NCI-H2107 treated with DMSO at 0.1 percent for 48 hours (cell line): ENCODE data around the gene SHCBP1L.

Source experiments
- DNase-seq: peaks from one replicate; lab custom pipeline; 2025; ENCODE audit not compliant: unreplicated experiment; lab: John Stamatoyannopoulos, UW

Gene SHCBP1L

DNA sequence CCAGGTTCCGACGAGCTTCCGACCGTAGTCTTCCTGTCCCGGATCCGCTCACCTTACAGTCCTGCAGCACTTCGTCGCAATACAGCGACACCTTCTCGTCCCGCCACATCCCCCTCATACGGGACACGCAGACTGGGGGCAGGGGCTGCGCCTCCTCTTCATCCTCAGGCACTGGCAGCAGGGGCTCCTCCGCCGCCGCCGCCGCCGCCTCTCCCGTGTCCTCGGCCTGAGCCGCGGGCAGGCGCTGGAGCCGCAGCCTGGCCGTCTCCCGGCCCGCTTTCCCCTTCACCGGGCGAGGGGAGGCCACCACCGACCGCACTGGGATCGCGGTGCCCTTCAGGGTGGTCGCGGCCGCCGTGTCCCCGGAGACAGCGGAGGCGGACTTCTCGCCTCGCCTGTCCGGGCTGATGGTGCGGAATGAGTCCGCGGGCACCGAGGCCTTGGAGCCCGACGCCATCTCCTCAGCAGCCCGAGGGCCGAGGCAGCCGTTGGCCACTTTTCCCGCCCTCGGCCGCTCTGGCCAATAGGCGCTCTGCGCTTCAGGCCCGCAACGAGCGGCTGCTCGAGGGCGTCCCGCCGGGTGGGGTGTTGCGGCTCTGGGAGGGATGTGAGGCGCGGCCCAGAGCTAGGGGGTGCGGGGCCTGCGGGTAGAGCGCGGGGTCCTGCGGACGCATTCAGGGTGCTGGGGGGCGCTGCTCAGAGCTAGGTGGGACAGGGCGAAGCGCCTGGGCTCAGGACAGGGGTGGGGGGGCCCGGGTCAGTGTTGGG is at the start of gene SHCBP1L:
Gene SHCBP1L (minus strand): TSS at position 490 of the 768 bp plus-strand sequence. CDS start 33 bp downstream, at position 457.
- DNase-seq: no peak

DNA sequence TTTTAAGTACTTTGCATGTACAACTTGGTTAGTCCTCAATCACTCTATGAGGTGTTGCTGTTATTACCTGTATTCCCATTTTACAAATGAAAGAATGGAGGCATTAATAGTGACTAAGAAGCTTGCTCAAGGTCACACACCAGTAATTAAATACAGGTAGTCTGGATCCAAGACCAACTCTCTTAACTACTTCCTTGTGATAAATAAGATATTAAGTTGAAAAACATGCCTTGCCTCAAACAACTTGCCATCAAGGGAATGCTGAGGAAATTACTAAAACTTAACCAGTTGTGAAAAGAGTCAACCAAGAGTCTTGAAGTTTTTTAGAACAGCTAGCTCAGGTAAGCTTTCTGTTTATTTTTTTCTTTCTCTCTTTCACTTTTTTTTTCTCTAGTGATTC is 49.3 kb upstream of the SHCBP1L start:
- DNase-seq: no peak

DNA sequence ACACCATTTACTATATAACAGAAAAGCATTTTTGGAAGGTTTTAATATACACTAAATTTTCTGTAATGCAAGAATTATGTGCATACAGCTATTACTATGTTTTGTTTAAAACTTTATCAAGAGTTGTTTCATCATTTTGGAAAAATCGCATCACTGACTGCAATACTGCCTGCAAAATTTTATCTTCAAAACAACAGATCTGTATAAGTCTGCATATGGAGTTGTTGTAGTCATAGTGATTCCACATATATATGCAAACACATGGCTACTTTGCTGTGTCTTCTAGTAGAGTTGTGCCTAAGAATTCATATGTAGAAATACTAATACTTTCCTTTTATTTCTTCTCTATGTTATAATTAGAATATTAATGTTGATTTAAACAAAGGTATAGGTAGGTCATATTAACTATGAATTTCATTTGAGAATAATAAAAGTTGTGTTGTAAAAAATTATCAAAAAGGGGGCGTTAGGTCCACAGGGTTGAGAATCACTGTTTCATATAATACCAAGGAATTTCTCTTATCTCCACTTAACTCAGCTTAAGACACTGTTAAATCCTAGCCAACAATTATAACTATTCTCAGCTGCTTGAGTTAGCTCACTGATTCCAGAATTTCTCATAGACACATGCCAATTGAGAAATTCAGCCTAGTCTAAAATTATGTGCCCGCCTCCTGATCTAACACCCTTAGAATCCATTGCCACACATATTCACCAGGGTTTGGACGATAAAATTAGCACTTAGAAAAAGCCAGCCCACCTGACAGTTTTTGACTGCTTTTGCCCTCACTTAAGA is 47.4 kb upstream of the SHCBP1L start:
- no peak for DNase-seq

DNA sequence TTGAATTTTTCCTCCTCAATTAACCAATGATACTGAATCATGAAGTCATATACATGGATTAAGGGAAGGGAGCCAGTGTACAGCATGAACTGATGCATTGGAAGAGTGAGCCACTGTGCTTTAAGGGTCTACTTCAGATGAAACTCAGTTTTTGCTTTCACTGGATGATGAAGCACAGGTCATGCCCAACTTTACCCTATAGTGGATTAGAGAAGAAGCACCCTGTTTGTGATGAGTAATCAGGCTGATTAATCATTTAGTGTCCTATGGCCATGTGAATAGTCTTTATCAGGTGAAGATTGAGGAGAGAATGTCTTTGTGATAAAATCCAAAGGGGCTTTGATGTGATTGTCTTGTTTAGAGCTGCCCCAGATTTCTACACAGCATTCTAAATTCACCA is 45.5 kb upstream of the SHCBP1L start:
- DNase-seq: no peak

DNA sequence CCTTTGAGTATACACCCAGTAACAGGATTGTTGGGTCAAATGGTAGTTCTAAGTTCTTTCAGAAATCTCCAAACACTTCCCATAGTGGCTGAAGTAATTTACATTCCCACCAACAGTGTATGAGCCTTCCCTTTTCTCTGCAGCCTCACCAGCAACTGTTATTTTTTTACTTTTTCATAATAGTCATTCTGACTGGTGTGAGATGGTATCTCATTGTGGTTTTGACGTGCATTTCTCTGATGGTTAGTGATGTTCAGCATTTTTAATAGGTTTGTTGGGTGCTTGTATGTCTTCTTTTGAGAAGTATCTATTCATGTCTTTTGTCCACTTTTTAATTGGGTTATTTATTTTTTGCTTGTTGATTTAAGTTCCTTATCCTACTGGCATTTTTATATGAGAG is 43.9 kb upstream of the SHCBP1L start:
- no peak for DNase-seq

DNA sequence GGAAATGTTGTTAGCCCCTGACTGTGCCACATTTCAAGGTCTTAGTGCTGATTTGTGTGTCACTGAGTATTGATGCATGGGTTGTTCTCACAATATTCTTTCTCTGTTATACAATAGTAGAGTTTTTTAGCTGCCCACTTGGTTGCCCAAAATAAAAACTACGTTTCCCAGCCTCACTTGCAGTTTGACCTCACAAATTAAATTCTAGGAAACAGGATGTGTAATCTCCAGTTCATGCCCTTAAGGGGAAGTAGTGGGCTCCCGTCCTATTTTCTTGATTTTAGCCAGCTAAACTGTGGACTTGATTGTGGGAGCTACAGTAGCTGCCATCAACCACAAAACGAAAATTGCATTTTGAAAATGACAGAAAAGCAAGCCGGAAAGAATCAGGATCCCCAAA is 42.9 kb upstream of the SHCBP1L start:
- no peak for DNase-seq

DNA sequence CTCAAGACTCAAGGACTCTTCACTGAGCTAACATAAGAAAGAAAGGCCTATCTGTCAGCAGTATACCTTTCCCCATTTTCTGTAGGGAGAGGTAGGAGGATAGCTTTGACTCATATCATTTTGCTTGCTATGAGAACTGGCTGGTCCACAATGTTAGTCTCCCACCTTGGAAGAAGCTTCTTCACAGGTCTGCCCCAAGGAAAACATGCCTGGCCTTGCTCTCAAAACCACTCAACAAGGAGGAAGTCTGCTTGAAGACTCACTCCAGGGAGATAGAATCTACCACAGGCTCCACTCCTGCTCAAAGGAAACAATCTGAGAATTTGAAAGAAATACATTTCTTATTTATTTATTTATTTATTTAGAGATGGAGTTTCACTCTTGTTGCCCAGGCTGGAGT is 40.8 kb upstream of the SHCBP1L start:
- no peak for DNase-seq

DNA sequence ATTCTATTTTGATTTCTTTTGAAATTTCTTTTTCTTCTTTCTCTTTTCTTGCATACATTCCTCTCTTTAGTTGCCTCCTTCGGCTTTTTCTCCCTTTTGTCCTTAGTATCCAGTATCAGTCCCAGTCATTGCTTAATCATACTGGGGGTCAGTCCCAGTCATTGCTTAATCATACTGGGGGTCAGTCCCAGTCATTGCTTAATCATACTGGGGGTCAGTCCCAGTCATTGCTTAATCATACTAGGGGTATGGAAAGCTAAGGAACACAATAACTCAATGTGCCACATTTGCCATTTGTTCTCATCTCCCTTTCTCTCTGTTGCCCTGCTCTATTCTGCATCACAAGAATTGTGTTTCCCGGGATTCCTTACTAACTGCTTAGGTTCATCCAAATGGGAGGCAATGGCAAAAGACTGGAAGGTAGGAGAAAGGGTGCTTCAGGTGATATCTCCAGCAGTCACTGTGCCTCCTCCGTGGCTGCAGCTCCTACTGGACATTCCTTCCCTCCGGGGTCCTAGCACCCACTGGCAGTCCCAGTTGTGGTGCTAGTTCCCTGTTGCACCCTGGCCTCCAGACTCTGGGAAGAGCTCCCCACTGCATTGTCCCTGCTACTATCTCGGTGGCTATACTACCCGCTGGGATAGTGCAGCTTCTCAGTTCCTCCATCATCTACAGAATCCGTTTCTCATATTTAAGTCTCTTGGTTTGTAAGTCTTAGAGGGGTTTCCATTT is 37.6 kb upstream of the SHCBP1L start:
- DNase-seq: no peak

DNA sequence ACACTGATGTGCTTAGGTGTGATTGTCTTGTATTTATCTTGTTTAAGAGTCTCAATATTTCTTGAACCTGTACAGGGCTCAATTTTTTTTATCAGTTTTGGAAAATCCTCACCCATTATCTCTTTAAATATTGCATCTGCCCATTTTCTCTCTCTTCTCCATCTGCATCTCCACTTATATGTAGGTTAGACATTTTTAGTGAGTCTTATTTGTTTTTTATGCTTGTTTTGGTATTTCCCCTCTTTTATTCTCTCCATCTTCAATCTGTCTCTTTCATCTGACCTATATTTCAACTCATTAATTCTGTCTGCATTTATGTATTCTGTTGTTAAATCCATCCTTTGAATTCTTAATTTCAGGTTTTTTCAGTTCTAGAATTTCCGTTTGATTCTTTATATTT is 32.9 kb upstream of the SHCBP1L start:
- no peak for DNase-seq

DNA sequence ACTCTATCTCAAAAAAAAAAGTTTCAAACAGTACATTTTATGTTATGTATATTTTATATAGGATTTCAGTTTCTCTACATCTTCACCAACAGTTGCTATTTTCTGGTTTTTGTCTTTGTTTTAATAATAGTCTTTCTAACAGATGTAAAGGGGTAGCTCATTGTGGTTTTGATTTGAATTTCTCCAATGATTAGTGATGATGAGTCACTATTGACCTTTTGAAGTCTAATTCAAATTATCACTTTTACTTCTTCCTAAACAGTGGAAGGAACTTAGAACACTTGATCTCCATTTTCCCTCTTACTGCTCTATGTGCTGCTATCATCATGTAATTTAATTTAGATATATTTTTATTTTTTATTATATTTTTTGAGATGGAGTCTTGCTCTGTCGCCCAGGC is 31.7 kb upstream of the SHCBP1L start:
- DNase-seq: no peak

DNA sequence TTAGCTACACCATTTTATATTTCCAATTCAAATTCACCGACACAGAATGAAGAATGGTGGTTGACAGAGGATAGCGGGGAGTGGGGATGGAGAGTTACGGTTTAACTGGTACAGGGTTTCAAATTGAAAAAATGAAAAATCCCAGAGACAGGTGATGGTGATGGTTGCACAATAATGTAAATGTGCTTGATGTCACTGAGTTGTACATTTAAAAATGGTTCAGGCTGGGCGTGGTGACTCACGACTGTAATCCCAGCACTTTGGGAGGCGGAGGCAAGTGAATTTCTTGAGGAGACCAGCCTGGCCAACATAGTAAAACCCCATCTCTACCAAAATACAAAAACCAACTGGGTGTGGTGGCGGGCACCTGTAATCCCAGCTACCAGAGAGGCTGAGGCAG is 31.2 kb upstream of the SHCBP1L start:
- no peak for DNase-seq

DNA sequence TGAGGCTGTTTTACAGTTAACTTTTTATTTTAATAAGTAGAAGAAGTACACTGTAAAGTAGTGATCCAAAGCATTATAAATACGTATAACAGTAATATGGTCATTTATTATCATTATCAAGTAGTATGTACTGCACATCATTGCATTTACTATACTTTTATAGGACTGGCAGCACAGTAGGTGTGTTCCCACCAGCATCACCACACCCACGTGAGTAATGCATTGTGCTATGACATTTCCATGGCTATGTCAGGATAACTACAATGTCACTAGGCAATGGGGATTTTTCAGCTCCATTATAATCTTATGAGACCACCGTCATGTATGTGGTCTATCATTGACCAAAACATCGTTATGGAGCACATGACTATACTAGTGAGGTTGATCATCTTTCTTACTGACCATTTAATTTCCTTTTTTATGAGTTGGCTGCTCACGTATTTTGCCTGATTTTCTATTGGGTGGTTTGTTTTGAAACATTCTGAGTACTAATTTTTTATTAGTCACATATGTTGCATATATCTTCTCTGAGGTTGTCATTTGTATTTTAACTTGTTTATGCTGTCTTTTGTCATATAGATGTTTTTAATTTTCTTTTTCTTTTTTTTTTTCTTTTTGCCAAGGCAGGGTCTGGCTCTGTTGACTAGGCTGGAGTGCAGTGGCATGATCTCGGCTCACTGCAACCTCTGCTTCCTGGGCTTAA is 25.3 kb upstream of the SHCBP1L start:
- DNase-seq: no peak

DNA sequence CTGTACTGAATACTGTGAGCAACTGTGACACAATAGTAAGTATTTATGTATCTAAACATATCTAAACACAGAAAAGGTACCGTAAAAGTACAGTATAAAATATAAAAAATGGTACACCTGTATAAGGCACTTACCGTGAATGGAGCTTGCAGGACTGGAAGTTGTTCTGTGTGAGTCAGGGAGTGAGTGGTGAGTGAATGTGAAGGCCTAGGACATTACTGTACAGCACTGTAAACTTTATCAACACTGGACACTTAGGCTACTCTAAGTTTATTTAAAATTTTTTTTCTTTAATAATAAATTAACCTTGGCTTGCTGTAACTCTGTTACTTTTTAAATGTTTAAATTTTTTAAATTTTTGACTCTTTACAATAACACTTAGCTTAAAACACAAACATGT is 24.5 kb upstream of the SHCBP1L start:
- DNase-seq: no peak

DNA sequence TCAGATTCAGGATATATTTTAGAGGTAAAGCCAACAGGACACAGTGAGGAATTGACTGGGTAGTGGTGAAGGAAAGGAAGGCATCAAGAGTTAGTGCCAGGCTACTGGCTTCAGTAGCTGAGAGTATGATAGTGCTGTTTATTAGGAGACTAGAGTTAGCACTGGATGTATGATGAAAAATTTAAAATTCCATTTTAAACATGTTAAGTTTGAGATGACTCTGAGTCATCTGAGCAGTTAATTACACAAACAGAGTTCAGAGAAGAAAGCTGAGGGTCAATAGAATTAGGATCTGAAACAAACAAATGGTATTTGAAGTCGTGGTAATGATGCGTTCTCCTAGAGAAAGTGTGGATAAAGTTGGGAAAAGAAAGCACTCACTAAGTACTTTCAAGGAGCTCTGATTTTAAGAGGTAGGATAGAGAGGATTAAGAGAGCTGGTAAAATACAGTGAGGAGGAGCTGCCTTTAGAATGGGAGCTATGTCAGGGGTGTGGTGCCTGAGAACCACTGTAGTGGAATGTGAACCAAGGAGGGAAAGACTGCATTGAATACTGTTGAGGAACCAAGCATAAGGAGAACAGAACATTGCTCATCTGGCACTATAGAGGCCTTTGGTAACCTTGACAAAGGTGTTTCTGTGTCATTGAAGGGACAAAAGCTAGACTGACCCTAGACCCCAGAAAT is 21.7 kb upstream of the SHCBP1L start:
- DNase-seq: no peak

DNA sequence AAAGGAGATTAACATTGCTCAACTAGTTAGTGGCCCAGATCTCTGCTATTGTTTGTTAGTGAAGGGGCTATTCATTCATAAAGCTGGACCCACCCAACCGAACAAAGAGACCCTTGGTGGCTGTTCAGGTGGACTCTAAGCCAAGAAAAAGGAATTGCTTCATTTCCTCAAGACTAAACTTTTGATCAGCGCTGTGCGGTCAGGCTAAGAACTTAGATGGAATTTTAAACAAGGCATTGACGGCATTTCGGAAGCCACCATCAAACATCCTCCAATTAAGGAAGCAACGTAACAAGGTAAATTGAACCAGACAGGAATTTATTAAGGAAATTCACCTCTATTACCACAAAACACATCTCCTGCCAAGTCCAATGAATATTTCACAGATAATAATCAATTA is 19.9 kb upstream of the SHCBP1L start:
- no peak for DNase-seq

DNA sequence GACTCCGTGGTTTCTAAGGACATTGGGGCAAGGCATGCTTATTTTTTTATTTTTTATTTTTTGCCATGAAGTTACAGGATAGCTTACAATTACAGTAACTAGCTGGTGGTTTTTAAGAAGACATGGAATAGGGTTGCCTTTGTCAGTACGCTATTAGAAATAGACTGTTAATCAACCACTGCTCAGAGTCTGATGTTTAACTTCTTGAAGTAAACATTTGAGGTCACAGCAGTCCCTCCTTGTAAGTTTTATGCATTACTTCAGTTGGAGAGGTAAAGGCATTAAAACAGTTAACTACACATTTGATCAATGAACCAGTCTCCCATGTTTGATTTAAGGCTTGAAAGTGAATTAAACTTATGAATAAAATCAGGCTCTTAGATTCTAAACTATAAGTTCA is 19.3 kb upstream of the SHCBP1L start:
- DNase-seq: no peak

DNA sequence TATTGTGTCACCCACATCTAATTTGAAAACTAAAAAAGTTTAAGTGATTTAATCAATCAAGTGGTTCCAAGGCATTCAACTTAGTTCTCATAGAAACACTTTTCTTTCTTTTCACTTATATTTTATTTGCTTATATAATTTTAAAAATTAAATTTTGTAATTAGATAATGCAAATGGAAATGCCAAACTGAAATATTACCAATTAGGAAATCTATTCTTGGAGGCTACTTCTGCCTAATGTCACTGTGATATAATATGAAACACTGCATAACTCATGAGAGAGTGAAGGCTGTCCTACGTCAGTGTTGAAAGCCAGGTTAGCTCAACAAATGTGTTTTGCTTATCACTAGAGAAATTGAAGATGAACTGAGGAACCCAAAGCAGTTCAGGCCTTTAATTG is 18.3 kb upstream of the SHCBP1L start:
- DNase-seq: no peak

DNA sequence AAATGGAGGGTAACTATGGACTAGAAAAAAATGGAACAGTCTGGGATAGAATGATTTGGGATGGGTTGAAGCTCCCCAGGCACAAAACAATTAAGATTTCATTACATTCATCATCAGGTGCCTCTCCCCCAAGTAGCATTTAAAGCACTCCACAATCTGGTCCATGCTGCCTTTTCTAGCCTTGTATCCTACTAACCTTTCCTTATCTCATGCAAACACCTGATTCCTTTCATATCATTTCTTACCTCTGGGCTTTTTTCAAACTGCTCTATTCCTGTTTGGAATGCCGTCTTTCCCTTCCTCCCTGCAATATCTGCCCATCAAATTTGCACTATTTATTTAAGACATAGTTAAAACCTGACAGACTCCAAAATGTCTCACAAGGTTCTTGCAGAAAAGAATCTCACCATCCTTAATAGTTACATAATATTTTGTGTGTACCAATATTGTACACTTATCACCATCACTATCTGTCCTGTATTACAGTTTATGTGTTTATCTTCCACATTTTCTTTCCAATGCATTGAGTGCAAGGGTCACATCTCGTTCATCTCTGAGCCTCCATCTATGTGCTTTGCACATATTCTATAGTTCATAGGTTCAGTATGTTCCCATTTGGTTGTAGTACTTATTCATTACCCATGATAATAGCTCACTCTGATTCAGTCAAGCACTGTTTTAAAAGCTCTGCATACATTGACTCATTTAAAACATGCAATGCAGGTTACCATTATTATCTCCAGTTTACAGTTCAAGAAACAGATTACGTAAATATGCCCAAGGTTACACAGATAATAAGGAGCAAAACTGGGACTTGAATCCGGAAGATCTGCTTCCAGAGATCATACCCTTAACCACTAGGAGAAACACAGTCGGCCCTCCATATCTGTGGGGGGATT is 16.1 kb upstream of the SHCBP1L start:
- DNase-seq: no peak

DNA sequence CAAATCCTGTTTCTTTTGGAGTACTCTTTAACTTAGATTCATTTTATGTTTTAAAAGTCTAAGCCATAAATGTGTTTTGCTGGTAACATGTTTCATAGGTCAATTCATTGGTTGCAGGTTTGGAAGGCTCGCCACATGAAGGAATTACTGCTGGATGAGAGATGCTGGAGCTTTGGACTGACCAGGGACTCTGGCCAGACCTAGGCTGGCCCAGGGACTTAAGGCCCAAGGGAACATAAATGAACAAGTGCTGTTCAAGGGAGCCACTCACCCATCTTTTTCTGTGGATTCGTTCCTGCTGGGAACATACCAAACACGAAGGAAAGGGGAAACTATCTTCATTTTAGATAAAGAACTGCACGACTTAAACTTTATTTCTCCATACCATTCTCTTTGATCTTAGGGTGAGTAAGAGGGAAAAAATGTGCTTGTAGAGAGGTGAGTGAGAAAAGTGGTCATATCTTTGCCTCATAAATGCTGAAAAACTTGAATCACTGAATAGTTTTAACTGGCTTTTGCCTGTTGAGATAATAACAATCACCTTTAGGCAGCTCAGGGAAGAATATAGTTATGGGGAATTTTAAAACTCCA is 15.3 kb upstream of the SHCBP1L start:
- no peak for DNase-seq
